Keratinocyte (primary cell): Measurements from ENCODE around the gene GID8. TPM values are rescaled to one million over a fixed set of nuclear protein-coding genes. Genes with fewer than 3 reads are reported as not detected.

Experiments used
- DNase-seq: peaks from one replicate; pipeline ENCODE4 v3.0.0-alpha.2; 2011; ENCODE audit warnings: low read depth, missing footprints, low spot score
- FAIRE-seq: peaks from 2 replicates; lab custom pipeline; 2011; peaks lifted over from hg19 to GRCh38; lab: Jason Lieb, UNC
- H2AFZ ChIP-seq: 2 replicates; pipeline ENCODE4 v1.6.0; 2012; ENCODE audit warnings: low read length, control low read depth, inconsistent platforms; ENCODE audit not compliant: control insufficient read depth
- H3K27ac ChIP-seq: 2 replicates; pipeline ENCODE4 v1.5.1; 2011; ENCODE audit warnings: low read length; ENCODE audit not compliant: control insufficient read depth, insufficient read depth
- H3K27me3 ChIP-seq: 3 replicates; pipeline ENCODE4 v1.6.0; 2011; ENCODE audit warnings: low read length; ENCODE audit not compliant: control insufficient read depth, insufficient read depth; ENCODE audit errors: extremely low read depth
- H3K36me3 ChIP-seq, 2 experiments: 2 replicates in 1 of 2; 3 replicates in 1 of 2; pipeline ENCODE4 v1.5.1; 2011; ENCODE audit warnings: low read length in 2 of 2, mild to moderate bottlenecking in 1 of 2; ENCODE audit not compliant: control insufficient read depth in 2 of 2, insufficient read depth in 2 of 2; ENCODE audit errors: extremely low read depth in 1 of 2
- H3K4me1 ChIP-seq: 3 replicates; pipeline ENCODE4 v1.5.1; 2011; ENCODE audit warnings: low read length; ENCODE audit not compliant: control insufficient read depth, insufficient read depth; ENCODE audit errors: extremely low read depth
- H3K4me2 ChIP-seq: 3 replicates; pipeline ENCODE4 v1.6.0; 2011; ENCODE audit warnings: low read depth, low read length; ENCODE audit not compliant: control insufficient read depth, insufficient read depth; ENCODE audit errors: extremely low read depth
- H3K4me3 ChIP-seq, 3 experiments: fragments of 200-600 bp in 1 of 3; sonication (generic) in 1 of 3; 2 replicates in 2 of 3; 3 replicates in 1 of 3; pipeline ENCODE4 v1.5.1; 2011 to 2016; ENCODE audit warnings: low read length in 3 of 3, mild to moderate bottlenecking in 3 of 3, control low read depth in 2 of 3, inconsistent platforms in 1 of 3, low read depth in 1 of 3, mixed read lengths in 1 of 3, mixed run types in 1 of 3, moderate library complexity in 1 of 3; ENCODE audit not compliant: control insufficient read depth in 2 of 3, insufficient read depth in 2 of 3; ENCODE audit errors: extremely low read depth in 1 of 3
- H3K79me2 ChIP-seq: 2 replicates; pipeline ENCODE4 v1.6.0; 2012; ENCODE audit warnings: low read length; ENCODE audit not compliant: control insufficient read depth, insufficient read depth
- H3K9ac ChIP-seq: 3 replicates; pipeline ENCODE4 v1.6.0; 2011; ENCODE audit warnings: low read length; ENCODE audit not compliant: control insufficient read depth, insufficient read depth; ENCODE audit errors: extremely low read depth
- H3K9me1 ChIP-seq: 3 replicates; pipeline ENCODE4 v1.6.0; 2011; ENCODE audit warnings: low read length; ENCODE audit not compliant: control insufficient read depth, insufficient read depth; ENCODE audit errors: extremely low read depth
- H3K9me3 ChIP-seq: 2 replicates; pipeline ENCODE4 v1.5.1; 2012; ENCODE audit warnings: low read depth, low read length; ENCODE audit not compliant: control insufficient read depth
- H4K20me1 ChIP-seq: 3 replicates; pipeline ENCODE4 v1.6.0; 2011; ENCODE audit warnings: low read length; ENCODE audit not compliant: control insufficient read depth, insufficient read depth; ENCODE audit errors: extremely low read depth
- EZH2 ChIP-seq: IDR thresholded peaks from one replicate; pipeline ENCODE4 v1.6.1; 2012; ENCODE audit warnings: inconsistent platforms, mild to moderate bottlenecking, low read length, moderate library complexity
- dilution Hi-C: fragments of 300-500 bp; cut with MboI; formaldehyde crosslinking; loops from one replicate; pipeline ENCODE4 v1.7.0; 2020; ENCODE audit warnings: low sequenced_read_pairs; ENCODE audit not compliant: extremely low pct_ligation_motif_present
- polyA plus RNA-seq, 5 experiments: library from polyadenylated mRNA; depleted of rRNA in 3 of 5; stranded (reverse) in 3 of 5; stranded (forward) in 1 of 5; unstranded in 1 of 5; fragments of >200 nt; gene quantifications; 1 replicate in 1 of 5; 2 replicates in 3 of 5; 3 replicates in 1 of 5; pipeline versions ENCODE4 v1.2.1 to v1.2.3, GENCODE V29; 2011 to 2012; ENCODE audit warnings: missing spikeins in 2 of 5, low read depth in 1 of 5, low replicate concordance in 1 of 5
- TF ChIP-seq, protein P1 (sequence below), 3 experiments: IDR thresholded peaks in 1 of 3; conservative IDR thresholded peaks in 1 of 3; optimal IDR thresholded peaks in 1 of 3; 2 replicates in 2 of 3; 3 replicates in 1 of 3; pipeline versions ENCODE3 to v1.5.1; 2011; ENCODE audit warnings: low read length in 3 of 3, mild to moderate bottlenecking in 3 of 3, moderate library complexity in 2 of 3, control low read depth in 1 of 3, inconsistent platforms in 1 of 3; ENCODE audit not compliant: insufficient read depth in 2 of 3; ENCODE audit errors: extremely low read depth in 1 of 3

GID8 gene
- polyA plus RNA-seq, 1 donor (not counting 4 experiments of a cell fraction or from before 2014, with no cell fraction given), result 23.7 TPM

DNA sequence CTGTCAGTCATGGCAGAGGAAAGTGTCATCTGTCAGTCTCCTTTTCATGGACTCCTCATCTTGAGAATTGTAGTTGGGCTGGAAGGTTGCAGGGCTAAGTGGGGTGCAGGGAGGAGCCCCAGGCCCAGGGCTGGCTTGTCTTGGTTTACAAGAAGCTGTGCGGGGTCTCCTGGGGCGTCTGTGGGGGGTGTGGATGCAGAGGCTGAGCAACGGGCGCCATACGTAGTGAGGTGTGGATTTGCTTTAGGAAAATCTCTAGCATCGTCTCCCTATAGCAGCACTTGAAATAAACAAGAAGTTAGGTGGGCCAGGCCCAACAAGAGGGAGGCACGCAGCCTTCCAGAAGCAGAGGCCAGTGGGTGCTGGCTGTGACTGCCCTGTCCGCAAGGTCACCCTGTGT is 12.8 kb downstream of the GID8 start:
- no peaks in the 10 kb centered on the region for H3K9me3 ChIP-seq
- no peak for TF ChIP-seq EZH2
- TF ChIP-seq, protein P1, sequence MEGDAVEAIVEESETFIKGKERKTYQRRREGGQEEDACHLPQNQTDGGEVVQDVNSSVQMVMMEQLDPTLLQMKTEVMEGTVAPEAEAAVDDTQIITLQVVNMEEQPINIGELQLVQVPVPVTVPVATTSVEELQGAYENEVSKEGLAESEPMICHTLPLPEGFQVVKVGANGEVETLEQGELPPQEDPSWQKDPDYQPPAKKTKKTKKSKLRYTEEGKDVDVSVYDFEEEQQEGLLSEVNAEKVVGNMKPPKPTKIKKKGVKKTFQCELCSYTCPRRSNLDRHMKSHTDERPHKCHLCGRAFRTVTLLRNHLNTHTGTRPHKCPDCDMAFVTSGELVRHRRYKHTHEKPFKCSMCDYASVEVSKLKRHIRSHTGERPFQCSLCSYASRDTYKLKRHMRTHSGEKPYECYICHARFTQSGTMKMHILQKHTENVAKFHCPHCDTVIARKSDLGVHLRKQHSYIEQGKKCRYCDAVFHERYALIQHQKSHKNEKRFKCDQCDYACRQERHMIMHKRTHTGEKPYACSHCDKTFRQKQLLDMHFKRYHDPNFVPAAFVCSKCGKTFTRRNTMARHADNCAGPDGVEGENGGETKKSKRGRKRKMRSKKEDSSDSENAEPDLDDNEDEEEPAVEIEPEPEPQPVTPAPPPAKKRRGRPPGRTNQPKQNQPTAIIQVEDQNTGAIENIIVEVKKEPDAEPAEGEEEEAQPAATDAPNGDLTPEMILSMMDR (optimal IDR thresholded peaks at IDR 0.05 in 1 of 3, IDR thresholded peaks at IDR 0.05 in 1 of 3, conservative IDR thresholded peaks at IDR 0.05 in 1 of 3; ENCODE audit: extremely low read depth in 1 of 3, insufficient read depth in 2 of 3, low read length in 3 of 3), result no peak
- dilution Hi-C loops, result no loop called here
- H3K4me3 ChIP-seq, result no peak overlapping the region
- no peak overlapping the region for H3K27ac ChIP-seq
- H3K4me1 ChIP-seq, result peaks cover 3% of the 10 kb centered on the region
- H3K79me2 ChIP-seq, result peaks cover 2% of the 10 kb centered on the region
- H3K36me3 ChIP-seq, result peaks cover 11 to 13% of the 10 kb centered on the region in 2 experiments
- no peaks in the 10 kb centered on the region for H3K27me3 ChIP-seq
- no peak for DNase-seq
- H3K9ac ChIP-seq, result no peak overlapping the region
- no peak overlapping the region for H3K4me2 ChIP-seq
- H2AFZ ChIP-seq, result no peak overlapping the region
- no peak for FAIRE-seq
- H4K20me1 ChIP-seq, result no peaks in the 10 kb centered on the region
- no peaks in the 10 kb centered on the region for H3K9me1 ChIP-seq

DNA sequence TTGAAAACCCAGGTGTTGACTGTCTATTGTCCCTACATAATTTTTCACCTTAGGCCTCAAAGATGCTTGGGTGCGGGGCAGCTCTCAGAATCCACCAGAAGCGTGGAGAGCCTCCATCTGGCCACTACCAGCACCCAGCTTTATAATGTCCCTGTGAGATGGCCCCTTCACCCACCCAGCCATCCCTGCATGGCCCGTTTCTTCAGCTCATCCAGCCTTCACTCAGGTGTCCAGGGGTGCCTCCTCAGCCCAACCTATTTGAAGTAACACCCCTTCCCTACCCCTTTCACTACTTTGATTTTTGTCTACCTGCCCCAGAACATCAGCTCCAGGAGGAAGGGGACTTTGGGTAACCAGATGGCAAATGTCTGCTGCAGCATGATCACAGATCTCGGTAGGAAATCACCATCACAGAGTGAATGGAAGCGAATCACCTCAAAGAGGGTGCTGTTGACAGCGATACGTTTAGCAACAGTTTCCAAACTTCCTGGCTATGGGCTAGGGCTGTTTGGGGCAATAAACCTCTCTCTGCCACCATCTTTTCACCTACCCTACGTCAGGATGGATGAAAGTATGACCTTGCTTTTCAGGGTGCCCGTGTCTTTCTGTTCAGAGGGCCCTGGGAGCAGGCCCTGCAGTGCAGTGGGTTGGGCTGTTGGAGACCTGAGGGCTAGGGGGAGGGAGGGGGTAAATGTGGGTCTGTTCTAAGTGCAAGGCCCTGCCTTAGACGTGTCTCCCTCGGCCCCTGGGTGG is 13.4 kb downstream of the GID8 start:
- peaks cover 3% of the 10 kb centered on the region for H3K4me1 ChIP-seq
- no peak overlapping the region for H3K9ac ChIP-seq
- H3K9me3 ChIP-seq, result no peaks in the 10 kb centered on the region
- no peaks in the 10 kb centered on the region for H4K20me1 ChIP-seq
- no peak overlapping the region for H3K4me2 ChIP-seq
- no peak for TF ChIP-seq EZH2
- TF ChIP-seq, protein P1 (optimal IDR thresholded peaks at IDR 0.05 in 1 of 3, IDR thresholded peaks at IDR 0.05 in 1 of 3, conservative IDR thresholded peaks at IDR 0.05 in 1 of 3; ENCODE audit: extremely low read depth in 1 of 3, insufficient read depth in 2 of 3, low read length in 3 of 3), result no peak
- H3K4me3 ChIP-seq, result no peak overlapping the region
- H2AFZ ChIP-seq, result no peak overlapping the region
- DNase-seq (no peak), FAIRE-seq (no peak)
- dilution Hi-C loops, result no loop called here
- H3K36me3 ChIP-seq, result peaks cover 5 to 9% of the 10 kb centered on the region in 2 experiments
- H3K27ac ChIP-seq, result no peak overlapping the region
- H3K27me3 ChIP-seq, result no peaks in the 10 kb centered on the region
- H3K9me1 ChIP-seq, result no peaks in the 10 kb centered on the region
- H3K79me2 ChIP-seq, result no peaks in the 10 kb centered on the region
